Epidermal melanocyte (primary cell): Measurements from ENCODE around the gene RRAGD.
"Not testable (repeated sequence)": the region's sequence is repeated elsewhere in the genome, so short reads cannot be mapped to it uniquely, and the experiment has no call there.

Source experiments
- DNase-seq: peaks from one replicate; pipeline ENCODE4 v3.0.0; 2011; ENCODE audit warnings: low spot score; ENCODE audit not compliant: insufficient read length

The RRAGD gene

DNA sequence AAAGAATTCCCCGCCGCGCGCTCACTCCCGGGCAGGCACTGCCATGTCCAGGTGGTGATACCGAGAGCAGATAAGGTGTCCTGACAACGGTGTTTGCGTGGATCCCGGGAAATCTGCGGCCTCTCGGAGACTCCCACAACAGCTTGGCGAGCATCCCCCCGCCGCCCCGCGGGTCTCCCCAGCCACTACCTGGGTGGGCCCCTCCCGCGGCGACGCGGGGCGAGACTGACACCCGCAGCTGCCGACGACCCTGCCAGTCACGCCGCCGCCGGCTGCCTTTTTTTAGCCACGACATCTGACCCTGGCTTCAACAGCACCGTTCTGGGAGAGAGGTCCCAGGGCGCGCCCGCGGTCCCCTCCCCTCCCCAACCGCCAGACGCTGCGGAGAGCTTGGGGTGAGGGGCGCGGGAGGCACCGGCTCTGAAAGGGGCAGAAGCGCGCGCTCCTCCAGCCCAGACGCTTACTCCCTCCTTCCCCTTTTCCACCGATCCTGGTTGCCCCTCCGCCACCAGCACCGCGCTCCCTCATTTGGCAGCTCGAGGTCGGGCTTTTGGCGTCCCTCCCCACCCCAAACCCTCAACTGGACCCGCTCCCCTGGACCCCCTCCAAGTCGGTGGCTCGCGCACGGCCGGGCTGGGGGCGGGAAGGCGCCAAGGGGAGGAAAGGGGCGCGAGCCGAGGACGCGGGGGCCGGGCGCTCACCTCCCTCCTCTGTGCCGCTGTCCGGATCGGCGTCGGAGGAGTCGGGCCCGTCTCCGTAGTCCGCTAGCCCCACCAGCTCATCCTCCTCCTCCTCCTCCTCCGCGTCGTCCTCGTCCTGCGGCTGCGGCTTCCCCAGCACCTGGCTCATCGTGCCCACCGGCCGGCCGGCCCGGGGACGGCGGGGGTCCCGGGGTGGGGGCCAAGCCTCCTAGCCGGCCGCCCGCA is 665 bp downstream of the RRAGD start:
- no peak for DNase-seq

DNA sequence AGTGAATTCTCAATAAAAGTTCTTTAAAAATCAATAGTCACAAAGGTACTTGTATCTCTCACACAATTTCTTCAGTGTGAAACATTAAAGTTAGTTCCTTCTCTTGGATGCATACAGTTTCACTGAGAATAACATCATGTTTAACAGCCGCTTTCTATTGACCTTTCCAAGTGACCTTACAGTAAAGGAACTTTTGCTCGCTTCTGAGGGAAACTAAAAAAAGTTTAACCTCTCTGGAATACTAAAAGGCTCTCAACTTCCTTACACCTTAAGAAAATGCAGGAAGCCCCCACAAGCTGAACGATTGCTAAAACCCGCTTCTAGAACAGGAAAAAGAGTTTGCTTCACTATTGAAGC is 1.3 kb downstream of the RRAGD start:
- DNase-seq, result no peak

DNA sequence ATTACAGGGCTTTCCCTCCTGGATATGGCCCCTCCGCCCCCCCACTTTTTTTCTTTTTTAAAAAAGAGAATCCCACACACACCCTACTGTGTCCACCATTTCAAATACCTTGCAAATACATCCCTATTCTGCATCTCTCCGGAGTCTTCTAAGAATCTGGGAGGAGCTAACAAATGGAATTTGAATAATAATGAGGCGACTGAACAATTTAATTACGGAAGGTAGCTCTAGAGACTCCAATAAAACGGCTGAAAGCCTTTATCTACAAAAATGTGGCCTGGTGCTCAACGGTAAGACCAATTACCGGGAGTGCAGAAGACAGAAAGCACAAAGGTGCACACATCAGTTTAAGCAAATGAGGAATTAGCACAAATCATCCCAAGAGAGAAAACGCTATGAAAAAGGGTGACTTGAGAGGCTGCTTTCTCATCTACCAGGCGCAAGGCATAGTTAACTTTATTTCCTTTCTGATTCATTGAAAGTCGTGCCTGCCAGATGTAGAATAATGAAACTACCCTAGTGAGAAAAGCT is 1.8 kb downstream of the RRAGD start:
- no peak for DNase-seq

DNA sequence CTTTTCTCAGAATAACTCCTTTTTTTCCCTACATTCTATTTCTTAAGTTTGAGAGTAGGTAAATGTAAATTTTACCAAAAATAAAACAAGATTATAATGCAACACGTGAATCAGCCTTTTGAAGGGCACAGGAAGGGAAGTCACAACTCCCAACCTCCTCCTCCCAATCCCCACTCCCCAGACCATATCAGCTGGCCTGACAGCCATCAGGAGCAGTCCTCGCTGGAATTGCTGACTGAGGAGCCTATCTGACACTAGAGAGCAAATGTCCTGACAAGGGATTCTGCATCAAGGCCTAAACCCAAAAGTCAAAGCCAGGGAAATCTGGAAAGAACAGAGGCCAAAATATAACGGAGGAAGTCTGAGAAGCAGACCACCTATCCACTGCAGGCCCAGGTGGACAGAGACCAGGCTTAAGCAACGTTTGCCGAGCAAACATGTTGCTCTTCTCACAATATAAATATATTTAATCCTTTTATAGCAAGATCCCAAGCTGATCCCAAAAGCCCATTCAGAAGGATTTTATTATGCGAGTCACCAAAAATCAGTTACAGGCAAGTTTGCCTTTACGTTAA is 2.5 kb downstream of the RRAGD start:
- no peak for DNase-seq

DNA sequence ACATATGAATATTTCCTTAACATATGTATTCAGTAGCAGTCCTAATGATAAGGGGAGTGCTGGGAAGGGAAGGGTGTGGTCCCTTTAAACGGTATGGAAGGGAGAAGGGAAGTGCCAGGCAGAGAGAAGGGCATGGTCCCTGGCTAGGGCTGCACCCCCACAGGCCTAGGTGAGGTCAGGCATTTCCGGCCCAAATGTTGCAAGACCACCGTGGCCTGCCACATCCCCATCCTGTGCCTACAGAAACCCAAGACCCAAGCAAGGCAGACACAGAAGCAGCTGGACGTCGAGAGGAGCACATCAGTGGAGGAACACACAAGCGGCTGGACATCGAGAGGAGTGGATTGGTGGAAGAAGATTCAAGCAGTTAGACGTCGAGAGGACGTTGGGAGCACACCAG is 5.9 kb downstream of the RRAGD start:
- DNase-seq, result no peak

DNA sequence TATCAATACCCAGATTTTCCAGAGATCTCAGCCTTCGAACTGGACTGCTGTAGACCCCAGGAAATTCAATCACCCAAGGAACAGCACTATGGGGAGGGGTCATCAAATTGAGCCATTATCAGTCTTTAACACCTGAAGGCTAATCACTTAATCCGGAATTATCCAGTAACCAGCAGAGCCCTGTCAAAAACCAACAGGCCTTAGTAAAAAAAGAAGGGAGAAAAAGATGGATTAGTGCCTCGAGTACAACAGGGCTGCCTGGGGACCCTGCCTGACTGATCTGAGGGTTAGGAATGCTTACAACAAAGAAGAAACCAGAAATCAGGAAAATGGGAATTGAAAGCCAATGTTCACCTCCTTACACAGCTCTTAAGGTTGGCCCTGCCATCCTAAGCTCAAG is 7.6 kb downstream of the RRAGD start:
- no peak for DNase-seq

DNA sequence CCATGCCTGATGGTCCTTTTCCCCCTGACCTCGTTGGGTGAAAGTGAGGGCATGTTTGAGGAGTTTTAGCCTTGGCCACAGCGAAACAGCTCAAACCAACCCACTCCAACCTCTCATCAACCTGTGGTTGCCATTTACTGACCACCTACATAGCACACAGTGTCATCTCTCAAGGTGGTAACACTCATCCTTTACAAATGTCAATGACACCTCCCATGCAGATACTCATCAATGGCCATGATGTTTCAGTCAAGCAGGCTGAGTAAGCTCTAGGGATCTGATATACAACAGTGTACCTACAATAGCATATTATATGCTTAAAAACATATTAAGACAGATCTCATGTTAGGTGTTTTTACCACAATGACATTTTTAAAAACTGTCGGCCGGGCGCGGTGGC is 9.3 kb downstream of the RRAGD start:
- DNase-seq, result no peak

DNA sequence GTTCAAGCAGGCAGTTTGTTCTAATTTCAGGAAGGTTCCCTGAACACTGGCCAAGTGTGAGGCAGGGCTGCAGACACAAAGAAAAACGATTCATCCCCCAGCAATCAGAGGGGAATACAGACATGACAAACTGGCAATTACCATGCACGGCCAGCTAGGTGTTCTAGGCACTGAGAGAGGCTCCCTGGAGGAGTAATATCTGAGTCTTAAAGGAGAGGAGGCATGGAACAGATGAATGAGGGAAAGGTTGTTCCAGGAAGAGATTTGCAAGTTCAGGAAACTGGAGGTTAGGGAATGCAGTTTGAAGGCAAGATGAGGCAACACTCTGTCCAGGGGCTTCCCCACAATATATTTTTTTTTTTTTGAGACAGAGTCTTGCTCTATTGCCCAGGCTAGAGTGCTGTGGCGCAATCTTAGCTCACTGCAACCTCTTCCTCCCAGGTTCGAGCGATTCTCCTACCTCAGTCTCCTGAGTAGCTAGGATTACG is 11.1 kb downstream of the RRAGD start:
- DNase-seq, result no peak

DNA sequence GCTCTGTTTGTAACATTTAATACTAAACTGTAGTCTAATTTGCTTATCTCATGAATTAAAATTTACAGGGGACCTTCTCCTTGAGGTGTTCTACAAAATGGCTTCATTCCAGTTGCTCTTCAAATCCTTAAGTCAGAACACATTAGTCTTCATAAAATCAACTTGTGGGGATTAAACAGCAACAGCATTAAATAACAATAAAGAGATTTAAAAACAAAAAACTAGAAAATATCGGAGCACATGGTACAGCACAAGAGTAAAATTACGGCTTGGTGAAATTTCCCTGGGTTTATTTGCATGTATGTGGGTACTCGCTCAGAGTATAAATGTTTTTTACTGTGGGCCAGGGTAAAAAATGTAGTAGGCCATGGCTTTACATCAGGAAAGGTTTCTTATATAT is 12.0 kb downstream of the RRAGD start:
- no peak for DNase-seq

DNA sequence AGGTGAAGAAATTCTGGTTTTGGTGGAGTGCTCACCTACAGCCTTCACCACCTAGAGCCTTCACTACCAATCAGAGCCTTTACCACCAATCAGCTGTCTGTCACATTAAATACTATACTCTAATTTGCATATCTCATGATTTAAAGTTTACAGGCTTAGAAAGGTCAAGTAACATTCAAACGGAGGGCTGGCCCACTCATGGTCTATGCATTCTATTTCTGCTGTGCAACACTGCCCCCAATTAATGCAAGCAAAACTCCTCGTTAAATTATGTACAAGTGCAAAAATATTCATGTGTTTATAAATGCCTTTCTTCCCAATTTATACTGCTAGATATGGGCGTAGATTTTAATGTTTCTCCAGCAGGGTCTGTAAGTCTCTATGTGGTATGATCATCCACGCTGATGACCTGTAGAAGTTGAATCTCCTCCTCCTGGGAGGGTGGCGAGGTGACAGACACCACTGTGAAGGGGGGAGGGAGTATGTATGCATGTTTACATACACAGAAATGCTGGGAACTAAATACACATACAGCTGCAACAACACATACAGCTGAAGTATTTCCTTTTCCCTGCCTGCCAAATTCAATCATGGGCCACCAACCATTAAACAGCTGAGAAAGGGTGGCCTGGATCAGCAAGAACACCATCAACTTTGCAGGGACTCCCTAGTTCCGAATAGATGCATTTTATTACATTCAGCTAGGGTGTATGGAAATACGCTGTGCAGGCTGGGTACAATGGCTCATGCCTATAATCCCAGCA is 13.1 kb downstream of the RRAGD start:
- DNase-seq, result no peak

DNA sequence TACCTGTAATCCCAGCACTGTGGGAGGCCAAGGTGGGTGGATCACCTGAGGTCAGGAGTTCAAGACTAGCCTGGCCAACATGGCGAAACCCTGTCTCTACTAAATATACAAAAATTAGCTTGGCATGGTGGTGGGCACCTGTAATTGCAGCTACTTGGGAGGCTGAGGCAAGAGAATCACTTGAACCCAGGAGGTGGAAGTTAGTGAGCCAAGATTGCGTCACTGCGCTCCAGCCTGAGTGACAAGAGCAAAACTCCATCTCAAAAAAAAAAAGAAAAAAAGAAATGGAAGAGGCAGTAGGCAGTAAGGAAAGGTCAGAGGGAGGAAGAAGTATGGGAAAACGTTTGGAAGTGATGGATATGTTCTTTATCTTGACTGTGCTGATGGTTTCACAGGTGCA is 14.2 kb downstream of the RRAGD start:
- not testable (repeated sequence) for DNase-seq

DNA sequence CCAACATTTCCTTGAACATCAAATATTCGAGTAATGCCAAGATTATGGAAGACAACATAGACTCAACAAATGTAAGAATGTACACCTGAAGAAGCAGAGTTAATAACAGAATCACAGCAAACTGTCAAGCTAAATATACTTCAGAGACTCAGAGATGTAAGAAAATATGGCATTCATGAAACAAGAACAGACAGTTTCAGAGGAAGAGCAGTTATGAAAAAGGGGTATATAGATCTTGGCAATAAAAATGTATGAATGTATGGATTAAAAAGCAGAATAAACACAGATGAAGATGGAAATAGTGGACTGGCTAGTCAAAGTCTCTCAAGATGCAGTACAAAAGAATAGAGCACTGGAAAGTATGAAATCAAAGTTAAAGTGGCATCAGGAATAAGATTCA is 18.4 kb downstream of the RRAGD start:
- no peak for DNase-seq

DNA sequence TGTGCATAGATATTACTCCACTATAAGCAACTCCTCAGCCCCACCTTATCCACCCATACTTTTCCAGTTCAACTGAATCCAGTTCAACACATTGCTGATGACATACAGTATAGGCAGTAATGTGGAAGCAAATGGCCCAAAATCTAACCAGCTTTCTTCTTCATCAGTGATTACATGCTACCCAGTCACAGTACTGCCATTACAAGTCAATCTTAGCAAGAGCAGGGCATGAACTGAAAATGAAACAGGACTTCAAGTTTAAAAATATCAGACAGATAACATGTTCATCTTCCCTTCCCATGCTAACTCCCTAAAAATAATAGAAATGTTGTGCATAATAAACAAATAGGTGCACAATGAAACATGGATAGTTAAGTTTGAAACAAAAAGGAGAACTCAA is 19.2 kb downstream of the RRAGD start:
- DNase-seq, result no peak

DNA sequence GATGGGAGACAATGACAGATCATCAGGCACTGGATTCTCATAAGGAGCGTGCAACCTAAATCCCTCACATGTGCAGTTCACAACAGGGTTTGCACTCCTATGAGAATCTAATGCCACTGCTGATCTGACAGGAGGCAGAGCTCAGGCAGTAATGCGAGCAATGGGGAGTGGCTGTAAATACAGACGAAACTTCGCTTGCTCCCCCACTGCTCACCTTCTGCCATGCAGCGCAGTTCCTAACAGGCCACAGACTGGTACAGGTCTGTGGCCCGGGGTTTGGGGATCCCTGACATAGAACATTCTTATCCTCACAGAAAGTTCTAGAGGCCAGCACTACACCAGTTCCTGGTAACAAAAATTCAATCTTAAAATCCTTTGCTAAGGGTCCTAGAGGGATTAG is 23.2 kb downstream of the RRAGD start:
- no peak for DNase-seq

DNA sequence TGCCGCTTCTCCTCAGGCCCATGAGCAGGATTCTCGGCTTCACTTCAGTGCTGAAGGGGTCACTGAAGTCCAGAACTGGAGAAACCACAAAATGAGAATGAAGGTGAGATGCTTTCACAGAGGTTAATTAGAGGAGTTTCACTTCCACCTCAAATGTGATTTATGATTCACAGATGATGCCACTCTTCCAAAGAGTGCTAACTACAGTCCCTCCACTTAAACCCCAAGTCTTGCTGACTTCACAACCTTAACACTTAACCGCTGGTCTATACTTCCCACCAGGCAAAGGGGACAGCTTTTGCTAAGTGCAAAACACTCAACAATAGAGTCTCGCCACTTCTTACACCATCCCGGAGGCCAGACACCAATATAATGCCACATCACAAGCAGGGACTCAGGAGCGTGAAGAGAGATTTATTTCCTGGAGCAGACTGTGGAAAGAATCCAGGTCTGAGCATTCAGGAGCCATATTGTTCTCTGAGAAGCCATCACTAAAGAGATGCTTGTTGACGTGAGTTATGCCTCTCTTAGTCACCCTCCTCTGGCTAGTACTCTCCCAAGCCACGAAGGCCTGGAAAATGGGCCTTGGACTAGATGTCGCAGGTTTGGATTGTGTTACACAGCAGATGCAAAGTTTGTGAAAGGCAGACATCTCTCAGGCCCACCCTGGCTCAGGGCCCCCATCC is 24.4 kb downstream of the RRAGD start:
- DNase-seq, result no peak

DNA sequence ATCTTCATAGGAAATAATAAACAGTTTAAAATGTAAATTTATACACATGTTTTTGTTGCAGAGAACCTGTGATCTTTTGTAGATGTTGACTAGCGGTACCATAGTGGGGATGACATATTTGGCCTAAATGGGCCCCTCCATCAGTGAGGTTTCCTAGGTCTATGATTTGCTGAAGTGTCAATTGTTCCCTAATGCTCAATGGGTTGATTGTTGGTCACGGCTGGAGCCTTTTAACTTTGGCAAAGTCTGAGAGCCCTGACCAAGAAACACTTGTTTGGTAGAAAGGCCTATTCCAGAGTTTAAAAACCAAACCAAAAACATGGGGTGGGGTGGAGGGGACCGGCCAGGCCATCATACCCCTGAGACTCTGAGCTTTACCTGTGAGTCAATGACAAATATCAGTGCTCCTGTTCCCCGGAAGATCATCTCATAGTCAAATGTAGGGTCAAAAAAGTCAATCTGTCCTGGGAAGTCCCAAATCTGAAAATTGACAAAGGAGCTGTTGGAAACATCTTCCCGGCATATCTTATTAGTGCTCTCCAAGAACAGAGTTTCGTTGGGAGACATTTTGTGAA is 25.1 kb downstream of the RRAGD start:
- no peak for DNase-seq

DNA sequence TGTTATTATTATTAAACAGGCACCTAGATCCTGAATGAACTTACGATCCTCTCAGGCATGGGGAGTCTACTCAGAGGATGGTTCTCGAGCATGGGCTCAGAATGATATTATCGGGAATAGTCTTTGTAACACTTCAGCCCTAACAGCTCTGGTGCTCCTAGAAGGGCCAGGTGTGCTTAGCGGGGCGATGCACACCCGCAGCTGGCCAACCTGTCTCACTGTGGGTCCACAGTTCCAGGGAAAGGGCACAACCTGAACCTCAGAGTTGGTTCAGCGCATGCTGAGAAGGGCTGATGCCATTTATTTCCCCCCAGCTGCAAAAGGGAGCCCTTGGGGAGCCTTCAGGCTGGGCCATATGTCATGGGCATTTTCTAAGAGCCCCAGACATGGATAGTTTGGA is 26.2 kb downstream of the RRAGD start:
- DNase-seq, result no peak

DNA sequence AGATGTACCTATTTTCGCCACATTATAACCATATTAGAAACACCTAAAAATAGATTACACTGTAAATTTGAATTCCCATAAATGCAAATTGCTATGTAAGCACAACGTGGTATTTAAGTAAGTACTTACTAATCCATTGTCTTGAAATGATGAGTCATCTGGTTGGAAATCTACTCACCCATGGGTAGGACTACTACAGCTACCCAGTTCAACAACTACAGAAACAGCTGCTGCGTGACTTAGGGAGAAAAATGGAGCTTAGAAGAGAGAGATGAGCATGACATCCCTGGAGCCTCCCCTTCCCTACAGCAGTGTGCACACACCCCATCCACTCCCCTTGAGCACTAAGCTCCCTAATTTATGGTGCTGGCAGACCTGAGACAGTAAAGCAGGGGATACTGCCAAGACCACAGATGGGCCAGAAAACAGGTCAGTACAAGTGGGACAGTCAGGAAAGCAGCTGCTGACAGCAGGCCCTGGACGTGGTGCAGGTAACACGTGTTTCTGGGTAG is 26.9 kb downstream of the RRAGD start:
- no peak for DNase-seq

DNA sequence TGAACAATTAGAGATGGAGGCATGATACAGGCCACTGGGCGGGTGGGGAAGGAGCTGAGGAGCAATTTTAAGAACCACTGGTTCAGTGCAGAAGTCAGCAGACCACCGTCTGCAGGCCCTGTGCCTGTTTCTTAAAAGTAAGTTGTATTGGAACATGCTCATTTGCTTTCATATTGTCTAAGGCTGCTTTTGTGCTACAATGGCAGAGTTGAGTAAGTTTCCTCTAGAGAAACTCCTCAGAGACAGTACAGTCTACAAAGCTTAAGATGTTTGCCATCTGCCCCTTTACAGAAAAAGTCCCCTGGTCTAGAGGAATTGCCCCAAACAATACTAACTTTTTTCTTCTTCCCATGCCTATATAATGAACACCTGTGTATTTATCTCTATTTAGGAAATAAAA is 31.0 kb downstream of the RRAGD start:
- DNase-seq, result no peak

DNA sequence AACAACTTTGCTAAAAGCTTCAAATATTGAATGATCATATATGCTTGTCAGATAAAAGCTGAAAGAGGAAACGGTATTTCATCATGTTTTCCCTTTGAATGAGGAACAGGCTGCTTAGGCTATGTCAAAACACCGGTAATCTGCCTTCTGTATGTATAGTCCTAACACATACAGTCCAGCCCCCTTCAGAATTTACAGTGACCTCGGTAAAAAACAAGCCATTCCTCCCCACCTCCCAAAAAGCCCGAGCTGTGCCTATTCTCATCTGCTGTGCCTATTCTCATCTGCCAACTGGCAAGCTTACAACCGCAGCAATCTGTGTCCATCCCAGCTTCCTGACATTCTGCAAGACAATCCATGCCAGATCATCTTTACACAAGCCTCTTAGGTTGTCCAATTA is 32.8 kb downstream of the RRAGD start:
- no peak for DNase-seq

DNA sequence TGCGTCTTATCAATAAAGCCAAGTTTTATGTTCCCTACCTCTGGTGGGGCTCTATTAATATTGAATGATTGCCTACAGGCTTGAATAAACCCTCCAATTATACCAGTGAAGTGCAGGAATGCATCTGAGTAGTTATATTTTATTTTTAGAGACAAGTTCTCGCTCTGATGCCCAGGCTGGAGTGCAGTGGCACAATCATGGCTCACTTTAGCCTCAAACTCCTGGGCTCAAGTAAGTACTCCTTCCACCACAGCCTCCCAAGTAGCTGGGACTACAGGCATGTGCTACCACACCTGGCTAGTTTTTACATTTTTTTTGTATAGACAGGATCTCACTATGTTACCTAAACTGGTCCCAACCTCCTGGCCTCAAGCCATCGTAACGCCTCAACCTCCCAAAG is 33.4 kb downstream of the RRAGD start:
- no peak for DNase-seq
